HCEC 1CT (cell line): ENCODE measurements around the gene TRIM23.

ENCODE experiments used
- DNase-seq: peaks from one replicate; pipeline ENCODE4 v3.0.0-alpha.2; 2017

TRIM23 gene

DNA sequence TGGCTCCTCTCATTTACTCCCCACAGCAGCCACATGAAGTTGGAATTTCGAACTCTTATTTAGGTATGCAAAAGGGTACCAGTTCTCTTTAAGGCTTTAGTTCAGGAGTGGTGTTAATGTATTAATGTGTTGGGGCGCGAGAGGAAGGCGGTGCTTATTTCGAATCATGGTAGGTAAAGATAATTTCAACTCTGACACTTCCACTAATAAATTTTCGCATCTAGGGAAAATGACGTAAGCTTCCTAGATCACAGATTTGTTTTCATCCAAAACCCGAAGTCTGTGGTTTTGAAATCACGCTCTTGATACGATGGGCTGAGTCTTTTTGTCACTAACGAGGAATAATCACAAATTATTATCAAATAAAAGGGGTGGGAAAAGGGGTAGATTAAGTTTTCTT, 60.4 kb downstream of the TRIM23 start:
- DNase-seq, result no peak

DNA sequence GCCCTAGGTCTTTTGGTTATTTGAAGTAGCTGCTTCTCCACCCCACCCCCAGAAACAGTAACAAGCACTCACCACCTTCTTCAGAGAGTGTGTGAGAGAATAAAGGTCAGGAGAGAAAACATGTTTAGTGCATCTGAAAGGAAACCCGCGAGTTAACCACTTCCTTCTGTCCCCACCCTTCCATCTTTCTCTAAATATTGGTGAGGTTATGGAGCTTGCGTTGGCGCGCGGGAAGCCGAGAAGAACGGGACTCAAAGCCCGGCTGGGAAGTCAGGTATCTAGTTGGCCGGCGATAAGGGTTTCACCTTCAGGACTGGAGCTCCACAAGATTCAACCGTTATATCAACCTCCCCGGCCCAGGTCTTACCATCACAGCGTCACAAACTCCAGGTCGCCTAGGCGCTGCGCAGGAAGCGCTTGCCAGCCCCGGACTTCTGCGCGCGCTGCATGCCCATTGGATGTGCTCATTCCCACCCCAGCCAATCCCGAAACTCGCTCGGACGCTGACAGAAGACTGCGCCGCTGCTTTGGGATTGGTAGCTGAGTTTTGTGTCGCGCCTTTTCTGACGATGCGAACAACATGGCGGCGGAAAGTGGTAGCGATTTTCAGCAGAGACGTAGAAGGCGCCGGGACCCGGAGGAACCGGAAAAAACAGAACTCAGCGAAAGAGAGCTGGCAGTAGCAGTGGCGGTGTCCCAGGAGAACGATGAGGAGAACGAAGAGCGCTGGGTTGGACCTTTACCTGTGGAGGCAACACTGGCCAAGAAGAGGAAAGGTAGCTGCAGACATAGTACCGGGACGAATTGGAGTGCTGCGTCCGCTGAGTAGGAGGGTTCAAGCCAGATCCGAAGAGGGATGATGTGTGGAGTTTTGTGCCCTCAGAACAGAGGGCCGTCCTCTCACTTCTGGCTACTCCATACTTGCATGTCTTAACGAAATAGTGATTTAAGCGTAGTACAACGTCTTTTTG, 61.1 kb downstream of the TRIM23 start, which contains the start of the genes CENPK and PPWD1:
CENPK (minus strand) TSS at position 438 of the 971 bp plus-strand sequence. CDS start 8,261 bp downstream, outside the sequence.
PPWD1 (plus strand) TSS at position 566 of the 971 bp plus-strand sequence; CDS start at position 581, 15 bp downstream.
- DNase-seq, result peak; percentile 96

DNA sequence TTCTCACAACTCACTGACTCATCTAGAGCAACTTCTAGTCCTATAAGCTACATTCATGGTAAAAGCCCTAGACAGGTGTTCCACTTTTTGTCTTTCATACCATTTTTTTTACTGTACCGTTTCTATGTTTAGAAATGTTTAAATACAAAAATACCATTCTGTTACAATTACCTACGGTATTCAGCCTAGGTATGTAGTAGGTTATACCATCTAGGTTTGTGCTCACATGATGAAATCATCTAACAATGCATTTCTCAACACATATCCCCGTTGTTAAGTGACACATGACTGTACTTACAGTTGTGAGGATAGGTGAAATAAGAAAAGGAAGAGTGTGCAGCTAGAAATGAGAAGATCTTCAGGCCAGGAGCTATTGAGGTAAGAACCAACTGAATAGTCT, 67.4 kb downstream of the TRIM23 start:
- DNase-seq, result no peak

DNA sequence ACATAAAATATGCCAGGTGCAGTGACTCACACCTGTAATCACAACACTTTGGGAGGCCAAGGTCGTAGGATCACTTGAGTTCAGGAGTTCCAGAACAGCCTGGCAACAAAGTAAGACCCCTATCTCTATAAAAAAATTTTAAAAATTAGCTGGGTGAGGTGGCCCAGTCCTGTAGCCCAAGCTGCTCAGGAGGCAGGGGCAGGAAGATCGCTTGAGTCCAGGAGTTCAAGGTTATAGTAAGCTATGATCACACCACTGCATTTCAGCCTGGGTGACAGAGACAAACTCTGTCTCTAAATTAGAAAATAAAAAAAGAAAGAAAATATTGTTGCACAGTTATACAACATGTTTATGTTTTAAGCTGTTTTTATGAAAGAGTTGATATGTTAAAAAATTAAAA, 68.0 kb downstream of the TRIM23 start:
- DNase-seq, result no peak

DNA sequence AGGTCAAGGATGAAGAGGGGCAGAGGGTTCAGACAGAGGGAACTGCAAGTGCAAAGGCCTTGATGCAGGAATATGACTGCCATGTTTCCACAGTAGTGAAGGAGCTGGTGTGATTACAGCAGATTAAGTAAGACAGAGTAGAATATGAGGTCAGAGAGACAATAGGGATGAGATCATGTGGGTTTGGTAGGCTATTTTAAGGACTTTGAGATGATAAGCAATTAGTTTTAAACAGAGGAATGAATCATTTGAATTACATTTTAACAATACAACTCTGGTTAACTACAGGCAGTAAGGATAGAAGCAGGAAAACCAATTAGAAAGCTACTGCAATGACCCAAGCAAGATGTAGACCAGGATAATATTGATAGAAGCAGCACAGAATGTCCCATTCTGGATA, 68.8 kb downstream of the TRIM23 start:
- no peak for DNase-seq

DNA sequence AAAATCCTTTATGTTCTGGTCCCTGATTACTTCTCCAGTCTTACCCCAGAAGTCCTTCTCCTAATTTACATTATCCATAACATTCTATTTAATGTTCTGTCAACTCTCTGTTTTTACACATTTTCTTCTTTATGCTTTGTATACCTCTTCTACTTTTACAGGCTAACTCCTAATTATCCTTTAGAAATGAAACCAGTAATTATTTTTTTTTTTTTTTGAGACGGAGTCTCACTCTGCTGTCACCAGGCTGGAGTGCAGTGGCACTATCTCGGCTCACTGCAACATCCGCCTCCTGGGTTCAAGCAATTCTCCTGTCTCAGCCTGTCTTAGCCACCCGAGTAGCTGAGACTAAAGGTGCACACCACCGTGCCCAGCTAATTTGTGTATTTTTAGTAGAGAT, 70.2 kb downstream of the TRIM23 start:
- DNase-seq, result no peak

DNA sequence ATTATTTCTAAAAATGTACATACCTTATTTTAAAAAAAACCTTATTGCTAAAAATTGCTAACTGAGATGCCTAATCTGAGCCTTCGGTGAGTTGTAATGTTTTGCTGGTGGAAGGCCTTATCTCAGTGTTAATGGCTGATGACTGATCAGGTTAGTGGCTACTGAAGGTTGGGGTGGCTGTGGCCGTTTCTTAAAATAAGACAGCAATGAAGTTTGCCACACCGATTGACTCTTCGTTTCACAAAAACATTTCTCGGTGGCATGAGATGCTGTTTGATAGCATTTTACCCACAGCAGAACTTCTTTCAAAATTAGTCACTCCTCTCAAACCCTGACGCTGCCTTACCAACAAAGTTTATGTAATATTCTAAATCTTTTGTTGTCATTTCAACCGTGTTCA, 75.9 kb downstream of the TRIM23 start:
- no peak for DNase-seq

DNA sequence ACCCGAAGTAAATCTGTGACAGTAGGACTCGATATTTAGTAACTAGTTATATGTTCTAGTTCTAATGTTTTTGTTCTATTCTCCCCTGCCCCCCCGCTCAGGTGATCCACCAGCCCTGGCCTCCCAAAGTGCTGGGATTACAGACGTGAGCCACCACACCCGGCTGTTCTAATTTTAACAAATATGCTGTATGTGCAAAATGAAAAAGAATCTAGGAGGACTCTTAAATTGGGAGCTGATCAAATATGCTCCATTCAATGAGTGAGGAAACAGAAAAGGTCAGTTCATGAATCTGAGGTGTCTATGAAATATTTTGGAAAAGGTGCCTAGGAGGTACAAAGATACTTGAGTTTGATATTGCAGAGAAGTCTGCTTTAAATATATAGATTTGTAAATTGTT, 78.0 kb downstream of the TRIM23 start:
- no peak for DNase-seq

DNA sequence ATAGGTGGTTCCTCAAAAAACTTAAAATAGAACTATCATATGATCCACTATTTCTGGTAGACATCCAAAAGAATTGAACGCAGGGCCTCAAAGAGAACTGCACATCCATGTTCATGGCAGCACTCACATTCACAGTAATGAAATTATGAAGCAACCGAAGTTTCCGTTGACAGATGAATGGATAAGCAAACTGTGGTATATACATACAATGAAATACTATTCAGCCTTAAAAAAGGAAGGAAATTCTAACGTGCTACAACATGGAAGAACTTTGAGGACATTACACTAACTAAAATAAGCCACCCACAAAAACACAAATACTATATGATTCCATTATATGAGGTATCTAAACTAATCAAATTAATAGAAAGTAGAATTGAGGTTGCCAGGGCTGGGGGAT, 79.7 kb downstream of the TRIM23 start:
- DNase-seq, result no peak

DNA sequence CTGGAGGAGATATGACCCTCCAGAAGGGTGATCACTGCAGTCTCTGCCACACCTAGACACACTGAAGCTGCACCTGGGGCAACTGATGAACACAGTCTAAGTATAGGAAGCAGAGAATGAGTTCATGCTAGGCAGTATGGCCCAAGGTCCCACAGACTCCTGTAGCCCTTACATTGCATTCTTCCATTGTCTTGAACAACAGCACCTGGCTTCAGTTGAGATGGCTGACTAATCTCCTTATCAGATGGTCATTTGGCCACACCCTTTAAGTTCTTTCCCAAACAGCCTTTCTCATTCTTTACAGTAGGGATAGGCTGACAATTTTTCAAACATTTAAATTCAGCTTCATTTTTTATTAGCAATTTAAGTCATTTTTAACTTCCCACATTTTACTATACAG, 84.3 kb downstream of the TRIM23 start:
- DNase-seq, result no peak
